COLO668 (cell line): ENCODE measurements around the gene INF2.

Experiments used
- DNase-seq: peaks from one replicate; lab custom pipeline; 2025; ENCODE audit not compliant: unreplicated experiment; lab: John Stamatoyannopoulos, UW

The INF2 gene

DNA sequence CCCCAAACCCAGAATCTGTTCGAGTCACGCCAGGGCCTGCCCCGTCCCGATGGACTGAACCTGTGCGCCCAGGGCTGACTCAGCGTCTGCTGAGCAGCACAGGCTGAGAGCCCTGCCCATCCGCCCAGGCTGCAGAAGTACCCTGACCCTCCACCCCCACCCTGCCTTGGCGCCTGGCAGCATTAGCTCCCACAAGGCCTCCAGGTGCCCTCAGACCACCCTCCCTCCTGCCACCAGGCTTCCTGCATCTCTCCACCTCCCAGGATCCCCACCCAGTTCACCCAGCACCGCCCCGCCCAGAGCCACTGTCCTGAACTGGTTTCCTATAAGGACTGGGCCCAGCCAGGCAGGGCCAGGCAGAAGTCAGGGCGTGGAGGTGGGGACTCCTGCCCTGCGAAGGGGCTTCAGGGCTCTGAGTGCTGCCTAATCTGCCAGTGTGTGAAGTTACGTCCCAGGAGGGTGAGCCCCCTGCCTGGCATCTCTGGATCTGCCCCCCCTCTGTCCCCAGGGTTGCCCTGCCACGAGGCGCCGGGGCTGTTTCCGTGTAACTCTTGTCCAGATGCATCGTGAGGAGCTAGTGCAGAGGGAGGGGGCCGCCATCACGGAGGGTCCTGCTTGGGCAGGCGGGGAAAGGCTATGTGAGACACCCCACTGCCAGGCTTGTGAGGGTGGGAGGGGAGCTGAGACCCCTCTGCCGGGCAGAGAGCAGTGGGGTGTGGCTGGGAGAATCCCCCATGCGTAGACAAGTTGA is 43.7 kb downstream of the INF2 start:
- no peak for DNase-seq

DNA sequence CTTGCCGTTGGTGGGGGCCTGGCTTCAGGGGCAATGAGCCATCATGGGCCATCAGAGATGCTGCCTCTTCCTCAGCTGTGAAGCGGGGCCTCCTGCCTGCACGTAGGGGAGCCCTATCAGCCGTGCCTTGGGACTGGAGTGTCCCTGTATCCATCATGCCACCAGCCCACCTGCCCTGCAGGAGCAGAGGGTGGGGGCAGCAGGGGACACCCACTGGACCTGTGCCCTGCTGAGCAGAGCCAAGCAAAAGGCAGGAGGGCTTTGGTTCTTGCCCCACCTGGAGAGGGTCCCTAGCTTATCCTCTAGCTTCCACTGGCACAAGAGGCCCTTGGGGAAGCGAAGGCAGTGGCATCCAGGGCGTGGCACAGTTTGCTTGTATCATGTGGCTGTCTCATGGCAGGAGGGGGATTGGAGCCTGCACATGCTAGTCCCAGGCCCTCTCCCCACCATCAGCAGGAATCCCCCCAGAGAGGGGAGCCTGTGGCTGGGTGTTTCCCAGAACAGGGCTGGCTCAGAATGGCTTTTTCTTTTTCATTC is 44.7 kb downstream of the INF2 start:
- DNase-seq: no peak

DNA sequence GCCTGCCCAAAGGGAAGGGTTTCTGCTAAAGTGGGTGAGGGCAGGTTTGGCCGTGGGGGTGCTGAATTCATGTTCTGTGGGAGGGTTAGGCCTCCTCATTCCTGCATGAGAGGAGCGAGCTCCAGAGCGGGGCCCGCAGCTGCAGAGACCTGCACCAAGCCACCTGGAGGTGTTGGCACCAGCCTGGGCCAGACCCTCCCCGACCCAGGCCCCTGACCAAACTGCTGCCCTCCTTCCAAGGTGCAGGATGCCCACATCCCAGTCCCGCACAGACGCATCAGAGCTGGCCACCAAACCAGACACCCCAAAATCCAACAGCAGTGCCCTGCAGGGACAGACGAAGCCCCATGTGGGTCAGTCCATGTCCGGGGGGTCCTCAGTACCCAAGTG is 45.2 kb downstream of the INF2 start:
- DNase-seq: no peak

DNA sequence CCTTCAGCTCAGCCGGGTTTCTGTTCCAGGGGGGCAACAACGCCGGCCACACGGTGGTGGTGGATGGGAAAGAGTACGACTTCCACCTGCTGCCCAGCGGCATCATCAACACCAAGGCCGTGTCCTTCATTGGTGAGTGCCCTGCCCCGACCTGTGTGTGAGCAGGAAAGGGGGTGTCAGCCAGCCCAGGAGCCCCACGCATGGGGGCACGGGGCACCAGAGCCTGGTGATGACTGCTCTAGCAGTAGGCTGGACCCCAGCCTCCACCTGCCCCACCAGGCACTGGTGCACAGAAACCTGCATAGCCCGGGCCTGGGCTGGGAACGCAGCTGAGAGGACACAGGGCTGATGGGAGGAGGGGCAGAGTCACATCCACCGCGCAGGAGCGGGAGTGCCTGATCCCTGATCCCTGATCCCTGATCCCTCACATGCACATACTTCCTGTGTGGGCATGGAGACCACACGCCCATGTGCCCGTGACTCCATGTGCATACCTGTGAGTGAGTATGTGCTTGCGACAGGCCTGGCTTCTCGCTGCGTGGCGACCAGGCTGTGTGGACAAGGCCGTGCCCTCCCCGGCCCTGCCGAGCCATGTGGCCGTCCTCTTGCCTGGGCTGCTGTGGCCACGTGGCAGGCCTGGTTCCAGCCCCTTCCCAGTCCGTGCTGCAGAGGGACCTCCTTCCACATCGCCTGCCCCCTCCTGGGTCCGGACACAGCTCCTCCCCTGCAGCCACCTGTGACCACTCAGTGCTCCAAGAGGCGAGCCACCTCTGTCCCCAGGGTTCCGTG is 45.8 kb downstream of the INF2 start:
- no peak for DNase-seq

DNA sequence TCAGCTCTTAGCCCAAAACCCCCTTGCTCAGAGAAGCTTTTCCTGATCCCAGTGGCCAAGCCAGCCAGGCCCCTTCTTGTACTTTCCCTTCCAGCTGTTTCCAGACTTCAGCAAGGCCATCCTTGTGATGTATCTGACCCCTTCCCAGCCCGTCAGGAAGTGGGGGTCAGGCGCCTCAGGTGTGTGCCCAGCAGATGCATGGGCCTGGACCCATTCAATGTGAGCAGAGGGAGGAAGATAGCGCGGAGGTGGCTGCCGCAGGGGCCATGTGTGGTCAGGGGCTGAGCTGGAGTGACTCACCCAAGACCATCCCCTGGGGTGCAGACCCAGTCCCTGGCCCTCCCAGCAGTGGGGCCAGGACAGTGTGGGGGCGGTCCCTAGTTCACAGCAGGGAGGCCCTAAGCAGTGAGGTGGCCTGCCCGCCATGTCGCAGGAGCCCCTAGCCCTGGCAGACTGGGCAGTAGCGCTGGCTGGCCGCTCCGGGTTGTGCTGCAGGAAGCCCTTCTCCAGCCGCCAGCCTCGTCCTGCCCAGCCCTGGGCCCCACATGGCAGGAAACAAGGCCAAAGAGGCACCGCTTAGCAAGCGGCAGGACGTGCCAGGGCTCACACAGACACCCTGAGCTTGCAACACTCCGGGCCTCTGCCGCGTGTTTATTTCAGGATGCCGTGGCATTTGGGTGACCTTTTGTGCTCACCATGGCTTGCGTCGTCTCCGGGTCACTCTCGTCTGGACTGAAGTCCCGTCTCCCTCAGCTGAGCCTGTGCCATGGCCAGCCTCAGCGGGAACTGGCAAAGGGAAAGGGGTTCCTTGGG is 46.6 kb downstream of the INF2 start:
- no peak for DNase-seq

DNA sequence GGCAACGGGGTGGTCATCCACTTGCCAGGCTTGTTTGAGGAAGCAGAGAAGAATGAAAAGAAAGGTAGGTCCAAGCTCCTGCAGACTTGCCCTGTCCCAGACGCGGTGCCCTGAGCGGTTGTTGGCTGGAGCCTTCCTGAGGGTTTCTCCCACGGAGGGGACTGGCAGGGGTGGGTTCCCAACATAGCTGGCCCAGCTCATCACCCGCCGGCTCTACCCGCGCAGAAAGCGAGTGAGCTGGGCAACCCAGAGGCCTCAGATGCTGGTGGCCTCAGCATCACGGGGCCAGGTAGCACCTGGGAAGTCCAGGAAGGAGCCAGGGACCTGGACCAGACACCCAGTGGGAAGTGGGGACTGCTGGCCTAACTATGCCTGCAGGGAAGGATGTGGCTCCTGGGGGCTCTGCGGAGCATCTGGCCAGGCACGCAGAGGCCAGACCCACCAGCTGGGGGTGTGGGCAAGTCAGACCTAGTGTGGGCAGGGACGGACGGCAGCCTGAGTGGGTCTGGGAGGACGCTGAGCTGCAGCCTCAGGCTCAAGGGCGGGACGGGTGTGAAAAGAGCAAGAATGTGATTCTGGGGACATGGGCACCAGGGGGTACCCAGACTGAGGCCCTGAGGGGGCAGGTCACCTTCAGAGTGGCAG is 49.1 kb downstream of the INF2 start:
- DNase-seq: no peak

DNA sequence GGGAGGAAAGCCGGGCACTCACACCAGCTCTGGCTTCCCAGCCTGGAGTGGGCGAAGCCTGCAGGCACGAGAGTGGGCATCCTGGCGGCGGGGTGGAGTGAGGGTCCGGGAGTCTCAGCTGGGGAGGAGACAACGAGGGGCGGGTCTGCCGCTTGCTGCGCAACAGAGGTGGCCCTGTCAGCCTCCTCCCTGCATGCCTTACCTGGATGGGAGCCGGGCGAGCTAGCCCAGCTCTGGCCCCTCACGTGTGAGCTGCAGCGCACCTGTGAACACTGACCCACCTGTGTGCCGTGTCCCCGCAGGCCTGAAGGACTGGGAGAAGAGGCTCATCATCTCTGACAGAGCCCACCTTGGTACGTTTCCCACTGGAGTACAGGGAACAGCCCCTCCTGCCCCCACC is 49.6 kb downstream of the INF2 start:
- no peak for DNase-seq

DNA sequence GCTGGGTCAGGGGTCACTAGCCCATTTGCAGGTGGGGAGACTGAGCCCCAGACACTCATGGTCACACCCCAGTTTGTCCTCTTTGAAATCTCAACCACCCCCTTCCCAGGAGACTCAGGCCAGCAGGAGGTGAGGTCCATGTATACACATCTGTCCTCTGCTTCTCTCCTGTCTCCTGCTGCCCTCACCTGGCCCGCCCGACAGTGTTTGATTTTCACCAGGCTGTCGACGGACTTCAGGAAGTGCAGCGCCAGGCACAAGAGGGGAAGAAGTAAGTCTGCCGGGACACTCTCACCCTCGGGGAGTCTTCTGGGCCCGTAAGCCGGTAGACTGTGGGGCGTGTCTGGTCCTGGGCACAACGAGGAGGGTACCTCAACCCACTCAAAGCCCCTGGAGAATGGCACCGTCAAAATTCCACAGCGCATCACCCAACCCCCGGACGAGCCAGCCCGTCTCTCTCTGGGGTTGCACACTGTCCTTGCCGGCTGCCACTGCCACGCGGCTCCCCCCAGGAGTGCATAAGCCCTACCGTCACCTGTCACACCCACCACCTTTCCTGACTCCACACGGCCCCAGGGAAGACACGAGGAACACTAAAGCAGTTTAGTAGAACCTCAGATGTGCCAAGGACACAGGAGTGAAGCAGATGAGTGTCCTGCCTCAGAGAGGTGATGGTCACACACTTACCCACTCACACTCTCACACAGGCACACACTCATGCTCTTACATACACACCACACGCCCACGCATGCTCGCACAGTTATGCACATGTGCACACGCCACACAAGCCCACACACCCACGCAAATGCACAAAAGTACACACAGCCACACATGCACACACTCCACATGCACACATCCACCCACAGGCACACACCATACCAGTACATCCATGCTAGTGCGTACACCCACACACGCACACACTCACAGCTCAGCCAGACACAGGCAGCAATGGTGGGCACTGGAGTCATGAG is 50.4 kb downstream of the INF2 start:
- DNase-seq: peak; percentile 48

DNA sequence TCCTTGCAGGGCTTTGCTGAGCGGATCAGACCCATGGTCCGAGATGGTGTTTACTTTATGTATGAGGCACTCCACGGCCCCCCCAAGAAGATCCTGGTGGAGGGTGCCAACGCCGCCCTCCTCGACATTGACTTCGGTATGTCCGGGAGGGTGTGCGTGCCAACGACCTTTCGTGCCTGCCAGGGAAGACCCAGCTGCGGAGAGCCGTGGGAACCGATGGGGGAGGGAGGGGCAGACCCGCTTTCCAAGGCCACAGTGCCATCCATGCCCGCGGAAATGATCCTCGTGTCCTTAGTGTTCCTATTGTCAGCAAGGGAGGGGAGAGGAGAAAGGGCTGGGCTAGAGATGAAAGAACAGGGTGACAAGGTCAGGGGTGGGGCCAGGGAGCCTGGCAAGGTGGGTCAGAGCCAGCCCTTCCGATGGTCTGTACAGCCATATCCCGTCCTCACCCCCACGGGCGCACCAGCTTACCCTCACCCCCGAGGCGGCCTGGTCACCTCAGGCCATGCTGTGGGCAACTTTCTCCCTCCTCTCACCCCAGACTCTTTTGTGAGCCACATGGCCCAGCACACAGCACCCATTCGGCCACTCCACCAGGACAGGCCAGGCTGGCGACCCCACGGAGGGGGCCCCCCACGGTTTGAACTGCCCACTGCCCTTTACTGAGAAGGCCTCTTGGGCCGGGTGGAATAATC is 51.8 kb downstream of the INF2 start:
- DNase-seq: no peak

DNA sequence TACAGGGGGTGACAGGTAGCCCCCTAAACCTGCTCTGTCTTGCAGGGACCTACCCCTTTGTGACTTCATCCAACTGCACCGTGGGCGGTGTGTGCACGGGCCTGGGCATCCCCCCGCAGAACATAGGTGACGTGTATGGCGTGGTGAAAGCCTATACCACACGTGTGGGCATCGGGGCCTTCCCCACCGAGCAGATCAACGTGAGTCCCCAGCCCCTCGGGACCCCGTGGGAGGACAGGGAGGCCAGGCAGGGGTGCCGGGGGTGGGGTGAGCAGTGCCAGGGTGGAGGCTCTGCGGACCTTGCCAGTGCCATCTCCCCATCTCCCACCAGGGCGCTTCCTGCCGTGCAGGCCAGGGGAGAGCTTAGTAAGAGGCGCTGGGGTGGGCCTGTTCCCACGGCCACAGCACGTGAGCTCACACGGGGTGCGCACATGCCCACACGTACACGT is 52.4 kb downstream of the INF2 start:
- no peak for DNase-seq

DNA sequence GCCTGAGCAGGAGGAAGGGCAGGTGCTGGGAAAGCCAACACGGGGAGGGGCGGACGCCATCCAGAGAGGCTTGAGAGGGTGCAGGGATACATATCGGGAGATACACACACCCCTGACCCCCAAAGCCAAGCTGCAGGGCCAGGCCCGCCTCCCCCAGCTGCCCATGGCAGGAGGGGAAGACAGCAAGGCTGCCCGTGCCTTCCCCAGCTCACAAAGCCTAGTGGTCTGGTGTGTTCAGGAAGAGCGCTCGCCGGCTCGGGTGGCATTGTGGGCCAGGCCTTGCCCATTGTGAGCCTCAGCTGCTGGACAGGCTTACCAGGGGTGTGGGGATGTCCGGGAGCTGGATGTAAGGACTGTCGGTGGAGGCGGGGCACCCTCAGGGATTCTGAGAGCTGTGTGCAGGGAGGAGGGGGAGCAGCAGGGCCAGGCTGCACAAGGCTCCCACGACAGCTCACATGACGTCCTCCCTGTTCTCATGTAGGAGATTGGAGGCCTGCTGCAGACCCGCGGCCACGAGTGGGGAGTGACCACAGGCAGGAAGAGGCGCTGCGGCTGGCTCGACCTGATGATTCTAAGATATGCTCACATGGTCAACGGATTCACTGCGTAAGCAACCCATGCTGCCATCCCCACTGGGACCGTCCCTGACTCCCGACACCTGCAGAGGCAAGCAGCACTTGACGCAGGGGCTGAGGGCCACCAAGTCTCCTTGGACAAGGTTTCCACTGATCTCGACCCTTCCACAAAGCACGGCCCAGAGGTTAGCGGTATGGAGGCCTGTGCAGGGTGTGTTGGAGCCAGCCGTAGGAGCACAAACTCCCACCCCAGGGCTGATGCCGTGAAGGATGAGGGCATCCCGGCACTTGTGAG is 53.4 kb downstream of the INF2 start:
- no peak for DNase-seq

DNA sequence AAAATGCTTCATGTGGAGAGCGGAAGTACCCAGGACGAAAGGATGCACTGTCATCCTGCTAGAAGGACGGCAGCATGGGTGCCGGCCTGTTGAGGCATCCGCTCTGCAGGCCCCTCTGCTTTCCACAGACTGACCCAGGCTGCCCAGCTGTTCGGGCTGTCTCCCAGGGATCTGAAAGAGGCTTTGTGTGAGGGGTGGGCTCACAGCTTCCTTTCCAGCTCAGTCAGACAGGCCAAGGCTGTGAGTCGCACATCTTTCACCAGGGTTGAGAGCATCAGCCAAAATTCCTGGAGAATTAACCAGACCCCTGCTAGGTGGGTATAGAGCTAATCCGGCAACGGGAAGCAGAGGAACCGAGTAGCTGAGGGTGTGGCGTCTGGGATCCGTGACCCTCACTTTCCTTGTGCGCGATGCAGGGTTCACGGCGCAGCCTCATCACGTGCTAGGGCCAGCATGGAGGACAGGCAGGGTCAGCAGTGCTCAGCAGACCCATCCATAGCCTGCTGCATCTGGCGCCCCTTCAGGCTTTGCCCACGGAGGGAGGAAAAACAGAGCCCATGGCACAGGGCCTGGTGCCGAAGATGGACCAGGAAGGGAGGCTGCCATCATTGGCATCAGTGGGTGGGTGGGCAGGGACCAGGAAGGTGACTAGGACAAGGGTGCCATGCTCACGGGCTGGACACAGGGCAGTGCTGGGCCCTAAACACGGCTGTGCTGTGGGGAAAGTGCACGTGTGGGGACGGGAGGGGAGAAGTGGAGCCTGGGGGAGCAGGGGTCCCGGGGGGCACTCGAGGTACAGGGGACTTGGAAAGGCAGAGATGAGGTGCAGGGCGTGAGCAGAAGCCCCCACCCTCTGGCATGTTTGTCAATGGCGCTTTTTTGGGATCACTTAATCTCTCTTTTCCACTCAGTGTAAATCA is 54.3 kb downstream of the INF2 start:
- DNase-seq: no peak

DNA sequence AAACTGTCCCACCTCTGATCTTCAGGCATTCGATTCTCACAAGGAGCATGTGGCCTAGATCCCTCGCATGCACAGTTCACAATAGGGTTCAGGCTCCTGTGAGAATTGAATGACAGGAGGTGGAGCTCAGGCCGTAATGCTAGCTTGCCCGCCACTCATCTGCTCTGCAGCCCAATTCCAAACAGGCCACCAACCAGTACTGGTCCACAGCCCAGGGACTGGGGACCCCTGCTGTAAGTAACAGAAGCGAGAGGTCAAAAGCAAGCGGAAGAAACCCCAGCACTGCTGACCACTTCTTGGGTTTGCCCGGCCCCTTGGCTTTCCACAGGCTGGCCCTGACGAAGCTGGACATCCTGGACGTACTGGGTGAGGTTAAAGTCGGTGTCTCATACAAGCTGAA is 55.1 kb downstream of the INF2 start:
- no peak for DNase-seq

DNA sequence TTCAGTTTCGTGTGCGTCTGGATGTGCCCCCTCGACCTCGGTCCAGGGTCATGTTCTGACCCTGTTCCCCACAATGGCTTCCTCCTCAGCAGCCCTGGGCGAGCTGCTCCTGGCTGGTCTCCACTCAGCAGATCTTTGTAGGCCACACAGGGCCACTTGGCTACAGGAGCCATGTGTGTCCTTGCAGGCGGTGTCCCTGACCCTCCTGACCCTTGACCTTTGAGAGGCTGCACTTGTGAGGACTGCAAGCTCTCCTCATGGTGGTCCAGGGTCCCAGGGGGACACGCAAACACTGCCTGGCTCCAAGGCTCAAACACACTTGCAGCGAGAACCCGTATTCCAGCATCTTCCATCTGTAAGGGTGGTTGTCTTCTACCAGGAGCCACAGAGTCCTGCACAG is 56.0 kb downstream of the INF2 start:
- no peak for DNase-seq

DNA sequence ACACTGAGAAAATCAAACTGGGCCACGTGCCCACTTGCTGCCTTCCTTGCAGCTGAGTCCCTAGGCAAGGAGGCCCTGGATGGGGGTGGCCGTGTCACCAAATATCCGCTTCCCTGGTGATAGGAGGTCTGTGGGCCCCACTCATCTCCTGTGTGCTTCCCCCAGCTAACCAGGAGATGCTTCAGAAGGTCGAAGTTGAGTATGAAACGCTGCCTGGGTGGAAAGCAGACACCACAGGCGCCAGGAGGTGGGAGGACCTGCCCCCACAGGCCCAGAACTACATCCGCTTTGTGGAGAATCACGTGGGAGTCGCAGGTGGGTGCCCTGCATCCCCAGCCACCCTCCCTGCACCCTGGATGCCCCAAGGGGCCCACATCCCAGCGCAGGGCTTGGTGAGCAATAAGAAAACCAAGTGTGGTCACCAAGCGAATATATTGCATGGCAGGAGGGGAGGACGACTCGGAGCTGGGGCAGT is 56.7 kb downstream of the INF2 start:
- DNase-seq: no peak

DNA sequence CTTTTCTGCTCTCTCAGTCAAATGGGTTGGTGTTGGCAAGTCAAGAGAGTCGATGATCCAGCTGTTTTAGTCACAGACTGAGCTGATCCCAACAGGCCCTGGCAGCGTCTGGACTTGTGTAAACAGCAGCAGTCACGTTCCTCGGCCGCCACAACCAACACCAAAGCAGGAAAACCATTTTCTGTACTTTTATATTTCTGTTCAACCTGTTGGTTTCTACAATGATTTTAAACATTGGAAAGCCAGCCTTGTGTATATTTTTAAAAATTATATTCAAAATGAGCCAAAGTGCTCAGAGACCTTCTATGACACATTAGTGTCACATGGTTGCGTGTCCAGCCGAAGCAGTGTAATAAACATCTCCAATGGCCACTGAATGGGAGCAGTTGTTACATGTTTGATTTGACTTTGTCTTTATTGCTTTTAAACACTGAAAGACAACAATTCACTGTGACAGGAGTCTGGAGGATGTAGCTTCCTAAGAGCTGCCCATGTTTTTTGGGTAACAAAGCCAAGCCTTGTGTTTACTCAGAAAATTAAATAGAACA is 57.6 kb downstream of the INF2 start:
- peak; percentile 65 for DNase-seq

DNA sequence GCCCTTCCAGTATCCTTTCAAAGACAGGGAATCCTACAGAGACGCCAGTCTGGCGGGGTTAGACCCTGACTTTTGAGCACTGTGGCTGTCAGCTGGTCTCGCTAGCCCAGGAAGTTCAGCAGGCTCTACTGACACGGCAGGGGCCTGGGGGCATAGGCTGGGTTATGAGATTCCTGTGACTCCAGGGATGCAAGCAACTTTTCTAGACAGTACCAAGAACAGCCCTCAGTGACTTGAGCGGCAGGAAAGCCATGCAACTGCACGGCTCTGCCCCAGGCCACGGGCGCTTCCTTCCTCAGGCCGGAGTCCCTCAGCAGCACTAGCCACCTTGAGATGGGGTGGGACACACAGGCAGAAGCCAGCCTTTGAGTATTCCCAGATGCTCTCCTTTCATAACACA is 58.5 kb downstream of the INF2 start:
- DNase-seq: peak; percentile 50
